HepG2 (cell line): Measurements from ENCODE around the gene GTF2IRD2. TPM values are rescaled to one million over a fixed set of nuclear protein-coding genes. Genes with fewer than 3 reads are reported as not detected.
"Not testable (repeated sequence)": the region's sequence is repeated elsewhere in the genome, so short reads cannot be mapped to it uniquely, and the experiment has no call there.

Experiments used
- ATAC-seq: fragments of 200-7000 bp; cut with Tn5 transposase; 3 replicates; pipeline ENCODE4 v1.9.1; 2020; ENCODE audit warnings: mild to moderate bottlenecking, moderate library complexity
- BruUV-seq: library from RNA; stranded (reverse); fragments of 400-500 nt; replicated peaks from 2 replicates; lab custom pipeline; 2021; lab: Mats Ljungman, UMichigan
- CTCF ChIA-PET: fragments of 300-600 bp; formaldehyde crosslinking; extraction: SDS; loops from one replicate; lab custom pipeline; 2021; ENCODE audit warnings: low total read pairs, inconsistent platforms, low intra/inter-chr PET ratio; lab: Yijun Ruan, JAX
- POLR2A ChIA-PET: fragments of 350-600 bp; sonication (Branson Sonifier 250); formaldehyde crosslinking; loops from one replicate; lab custom pipeline; 2020; ENCODE audit warnings: antibody characterized with exemption, inconsistent platforms; lab: Yijun Ruan, JAX
- DNase-seq: peaks from one replicate; pipeline ENCODE4 v3.0.0-alpha.2; 2015; ENCODE audit warnings: low spot score
- FAIRE-seq: peaks from 3 replicates; lab custom pipeline; 2011; peaks lifted over from hg19 to GRCh38; lab: Jason Lieb, UNC
- H2AFZ ChIP-seq: one replicate; pipeline ENCODE4 v1.6.1; 2011; ENCODE audit warnings: low read length, inconsistent platforms
- H3K27ac ChIP-seq: fragments of 300-600 bp; 3 replicates; pipeline ENCODE4 v1.8.0; 2011; ENCODE audit warnings: mixed run types, mild to moderate bottlenecking, mixed read lengths, low read length, inconsistent platforms; ENCODE audit not compliant: insufficient read depth; ENCODE audit errors: extremely low read length
- H3K27me3 ChIP-seq, 2 experiments: fragments of 200-600 bp in 1 of 2; 2 replicates in 1 of 2; 3 replicates in 1 of 2; pipeline versions ENCODE4 v1.6.0 to v1.8.0; 2011; ENCODE audit warnings: low read length in 2 of 2, mild to moderate bottlenecking in 2 of 2, moderate library complexity in 2 of 2, inconsistent platforms in 1 of 2; ENCODE audit not compliant: insufficient read depth in 2 of 2, control insufficient read depth in 1 of 2
- H3K36me3 ChIP-seq, 2 experiments: fragments of 200-600 bp in 1 of 2; replicated peaks in 1 of 2; 2 replicates in 1 of 2; 3 replicates in 1 of 2; pipeline versions ENCODE4 v1.5.1 to v1.8.0; 2011; ENCODE audit warnings: low read length in 2 of 2, inconsistent platforms in 1 of 2; ENCODE audit not compliant: insufficient read depth in 2 of 2, control insufficient read depth in 1 of 2
- H3K4me1 ChIP-seq: 2 replicates; pipeline ENCODE4 v1.5.1; 2012; ENCODE audit warnings: low read length, inconsistent platforms; ENCODE audit not compliant: insufficient read depth
- H3K4me2 ChIP-seq: 2 replicates; pipeline ENCODE4 v1.6.0; 2011; ENCODE audit warnings: low read depth, low read length, inconsistent platforms
- H3K4me3 ChIP-seq, 3 experiments: fragments of 200-600 bp in 1 of 3; sonication (generic), shearing (Covaris generic) in 1 of 3; replicated peaks in 1 of 3; 2 replicates each; pipeline ENCODE4 v1.5.1; 2011 to 2016; ENCODE audit warnings: low read length in 3 of 3, inconsistent platforms in 2 of 3, low read depth in 2 of 3, mild to moderate bottlenecking in 2 of 3, control low read depth in 1 of 3, mixed read lengths in 1 of 3; ENCODE audit not compliant: insufficient read depth in 1 of 3
- H3K79me2 ChIP-seq: one replicate; pipeline ENCODE4 v1.6.1; 2011; ENCODE audit warnings: low read length, inconsistent platforms; ENCODE audit not compliant: insufficient read depth
- H3K9ac ChIP-seq: 2 replicates; pipeline ENCODE4 v1.6.0; 2011; ENCODE audit warnings: mild to moderate bottlenecking, low read depth, low read length, inconsistent platforms; ENCODE audit not compliant: insufficient read depth
- H3K9me3 ChIP-seq: 2 replicates; pipeline ENCODE4 v1.5.1; 2012; ENCODE audit warnings: mild to moderate bottlenecking, low read length
- H4K20me1 ChIP-seq: 2 replicates; pipeline ENCODE4 v1.6.0; 2011; ENCODE audit warnings: inconsistent platforms, mild to moderate bottlenecking, low read length, moderate library complexity; ENCODE audit not compliant: insufficient read depth
- ZNF629 ChIP-seq: sonication (generic); formaldehyde crosslinking; conservative IDR thresholded peaks from 2 replicates; pipeline ENCODE4 v1.5.0; 2020; ENCODE audit warnings: missing genetic modification reagents
- ZNF777 ChIP-seq: sonication (generic); formaldehyde crosslinking; IDR thresholded peaks from 2 replicates; pipeline ENCODE4 v1.4.0; 2020; ENCODE audit warnings: missing genetic modification reagents
- WGBS: methylation state at CpG from one replicate; pipeline ENCODE4 v1.1.6; 2017; ENCODE audit warnings: low lambda C conversion rate; 5-methylcytosine and 5-hydroxymethylcytosine counted together
- in situ Hi-C: cut with HindIII; loops from 2 replicates; pipeline ENCODE4 v1.10.0; 2017; ENCODE audit warnings: low pct_unique_long_range_greater_than_20kb; ENCODE audit not compliant: extremely low pct_ligation_motif_present
- intact Hi-C: fragments of 100-400 bp; cut with micrococcal nuclease; formaldehyde crosslinking; loops from one replicate; pipeline ENCODE4 v1.10.0; 2022; ENCODE audit not compliant: unreplicated experiment
- polyA plus RNA-seq, 8 experiments: library from polyadenylated mRNA; depleted of rRNA in 3 of 8; stranded (reverse) in 7 of 8; unstranded in 1 of 8; fragments of >200 nt; fragmentation: Illumina TruSeq in 4 of 8; extraction: Trizol in 4 of 8; gene quantifications; 2 replicates each; pipeline versions ENCODE4 v1.2.1 to v1.2.3, GENCODE V29; 2011 to 2016; ENCODE audit warnings: low read depth in 4 of 8, missing spikeins in 1 of 8, mixed read lengths in 1 of 8; ENCODE audit not compliant: insufficient read depth in 1 of 8
- total RNA-seq, 5 experiments: library from RNA; depleted of rRNA; stranded (reverse); fragments of >200 nt; fragmentation: Illumina TruSeq; extraction: Trizol; gene quantifications; 2 replicates each; pipeline ENCODE4 v1.2.3, GENCODE V29; 2016; ENCODE audit warnings: low read depth in 1 of 5

The GTF2IRD2 gene
- total and polyA plus RNA-seq, 2 of the 13 experiments (the other 11 are each of a cell fraction or from before 2014, with no cell fraction given) = 6.5 to 11.2 TPM

- H3K27me3 ChIP-seq, POLR2A ChIA-PET, H3K9me3 ChIP-seq, CTCF ChIA-PET, H3K9ac ChIP-seq, H3K27ac ChIP-seq, H3K4me1 ChIP-seq, H3K36me3 ChIP-seq, DNase-seq, intact Hi-C loops, H3K79me2 ChIP-seq, FAIRE-seq, H3K4me3 ChIP-seq, BruUV-seq, H2AFZ ChIP-seq, in situ Hi-C loops, H4K20me1 ChIP-seq, H3K4me2 ChIP-seq: not testable (repeated sequence)
- 0% methylated on average over 3 of the region's 24 CpGs for WGBS
- 0 out of 2 replicates have a peak, but pooled peaks have one; percentile 9 for TF ChIP-seq ZNF629 (CRISPR knock-in tag)
- peak; percentile 40 for ATAC-seq
Measured at GRCh38 chr7:74789200-74789736, 62.1 kb downstream of the GTF2IRD2 start.

GRCh38 chr7:74788369-74789150 is 62.8 kb downstream of the GTF2IRD2 start:
- H3K9ac ChIP-seq, H3K9me3 ChIP-seq, FAIRE-seq, BruUV-seq, H3K27ac ChIP-seq: not testable (repeated sequence)
- TF ChIP-seq ZNF777 = peak; percentile 66
- TF ChIP-seq, all 625 proteins: peak for 1; not testable (repeated sequence) for 624
- H2AFZ ChIP-seq, intact Hi-C loops, POLR2A ChIA-PET, in situ Hi-C loops, H3K4me1 ChIP-seq, H3K4me3 ChIP-seq, H3K36me3 ChIP-seq, H3K79me2 ChIP-seq, H3K27me3 ChIP-seq, CTCF ChIA-PET, H4K20me1 ChIP-seq, H3K4me2 ChIP-seq: not testable (repeated sequence)
- 2% methylated on average over 13 of the region's 82 CpGs for WGBS
- DNase-seq (peak; percentile 60), ATAC-seq (peak; percentile 94)

- H3K4me3 ChIP-seq, H3K36me3 ChIP-seq, in situ Hi-C loops, H3K27ac ChIP-seq, FAIRE-seq, H3K79me2 ChIP-seq, H3K27me3 ChIP-seq, H3K9me3 ChIP-seq, H2AFZ ChIP-seq, BruUV-seq, H3K9ac ChIP-seq, intact Hi-C loops, ATAC-seq, H4K20me1 ChIP-seq, POLR2A ChIA-PET, H3K4me2 ChIP-seq, CTCF ChIA-PET, DNase-seq, H3K4me1 ChIP-seq: not testable (repeated sequence)
- WGBS = 4% methylated on average over 2 of the region's 5 CpGs
Measured at GRCh38 chr7:74783595-74783994, 67.8 kb downstream of the GTF2IRD2 start.

GRCh38 chr7:74781746-74782145 is 69.7 kb downstream of the GTF2IRD2 start:
- H3K9me3 ChIP-seq, H3K4me1 ChIP-seq, H3K27me3 ChIP-seq, BruUV-seq, H3K36me3 ChIP-seq, FAIRE-seq, H2AFZ ChIP-seq, intact Hi-C loops, H3K4me3 ChIP-seq, CTCF ChIA-PET, H3K4me2 ChIP-seq, POLR2A ChIA-PET, H3K27ac ChIP-seq, H4K20me1 ChIP-seq, H3K9ac ChIP-seq, H3K79me2 ChIP-seq, ATAC-seq, DNase-seq, in situ Hi-C loops: not testable (repeated sequence)
- 100% methylated on average over 1 of the region's 6 CpGs for WGBS
